SH-SY5Y (cell line): Measurements from ENCODE around the gene GRAP2.

Source experiments
- GATA2 ChIP-seq: IDR thresholded peaks from 2 replicates; pipeline ENCODE4 v1.6.1; 2011; ENCODE audit warnings: mild to moderate bottlenecking, low read depth, low read length
- GATA3 ChIP-seq: IDR thresholded peaks from 2 replicates; pipeline ENCODE4 v1.6.1; 2011; ENCODE audit warnings: low read depth, mild to moderate bottlenecking, low read length, moderate library complexity

Gene GRAP2

DNA sequence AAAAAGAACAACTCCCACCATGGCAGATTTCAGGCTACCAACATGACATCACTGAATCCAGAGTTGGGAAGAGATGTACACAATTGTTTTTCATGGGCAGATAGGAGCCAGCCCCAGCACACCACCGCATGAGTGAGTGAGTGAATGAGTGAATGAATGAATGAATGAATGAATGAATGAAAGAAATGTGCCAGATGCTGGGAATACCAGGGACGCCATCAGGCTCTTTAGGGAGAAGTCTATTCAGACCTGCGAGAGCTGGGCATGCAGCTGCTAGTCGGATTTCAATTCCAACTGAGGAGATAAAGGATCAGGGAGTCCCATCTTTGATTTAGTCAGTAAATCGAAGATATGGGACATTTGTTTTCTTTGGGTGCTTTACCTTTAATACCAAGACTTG is 78.6 kb downstream of the GRAP2 start:
- TF ChIP-seq GATA2 (no peak), GATA3 (no peak)

- TF ChIP-seq GATA3 (no peak), GATA2 (no peak)
Observed at GRCh38 chr22:39980596-39980995, 79.7 kb downstream of the GRAP2 start.

GRCh38 chr22:39983346-39983745 is 82.5 kb downstream of the GRAP2 start:
- TF ChIP-seq GATA3 (no peak), GATA2 (no peak)

GRCh38 chr22:39984006-39984405 is 83.1 kb downstream of the GRAP2 start:
- TF ChIP-seq GATA2 (no peak), GATA3 (no peak)

- TF ChIP-seq GATA3: no peak
- TF ChIP-seq GATA2: no peak
Observed at GRCh38 chr22:39984746-39985145, 83.9 kb downstream of the GRAP2 start.

DNA sequence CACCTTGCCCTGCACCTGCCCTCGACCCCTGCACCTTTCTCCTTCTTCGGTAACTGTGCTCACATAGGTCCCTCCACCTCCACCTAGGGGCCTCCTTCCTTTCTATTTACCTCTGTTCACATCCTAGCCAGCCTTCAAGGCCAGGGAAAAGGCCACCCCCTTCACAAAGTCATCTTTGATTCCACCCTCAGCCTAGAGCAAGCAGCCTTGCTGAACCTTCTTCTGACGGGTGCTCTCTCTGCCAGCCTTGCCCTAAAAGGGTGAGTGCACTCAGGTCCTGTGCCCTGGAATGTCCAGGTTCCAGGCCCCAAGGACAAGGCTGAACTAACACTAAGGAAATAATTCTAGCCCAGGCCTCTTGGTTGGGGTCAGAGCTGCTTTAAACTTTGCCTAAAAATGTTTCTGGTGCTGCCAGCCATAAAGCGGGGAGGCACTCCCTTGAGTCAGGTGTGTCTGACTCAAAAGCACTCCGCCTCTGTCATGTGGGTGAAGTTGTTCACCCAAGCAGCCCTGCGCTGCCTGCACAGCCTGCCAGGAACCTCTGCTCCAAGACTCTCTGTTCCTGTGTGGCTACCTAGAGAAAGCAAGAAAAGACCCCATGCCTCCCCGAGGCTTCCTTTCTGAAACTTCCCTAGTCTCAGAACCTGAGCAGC is 84.6 kb downstream of the GRAP2 start:
- TF ChIP-seq GATA3 (no peak), GATA2 (no peak)

DNA sequence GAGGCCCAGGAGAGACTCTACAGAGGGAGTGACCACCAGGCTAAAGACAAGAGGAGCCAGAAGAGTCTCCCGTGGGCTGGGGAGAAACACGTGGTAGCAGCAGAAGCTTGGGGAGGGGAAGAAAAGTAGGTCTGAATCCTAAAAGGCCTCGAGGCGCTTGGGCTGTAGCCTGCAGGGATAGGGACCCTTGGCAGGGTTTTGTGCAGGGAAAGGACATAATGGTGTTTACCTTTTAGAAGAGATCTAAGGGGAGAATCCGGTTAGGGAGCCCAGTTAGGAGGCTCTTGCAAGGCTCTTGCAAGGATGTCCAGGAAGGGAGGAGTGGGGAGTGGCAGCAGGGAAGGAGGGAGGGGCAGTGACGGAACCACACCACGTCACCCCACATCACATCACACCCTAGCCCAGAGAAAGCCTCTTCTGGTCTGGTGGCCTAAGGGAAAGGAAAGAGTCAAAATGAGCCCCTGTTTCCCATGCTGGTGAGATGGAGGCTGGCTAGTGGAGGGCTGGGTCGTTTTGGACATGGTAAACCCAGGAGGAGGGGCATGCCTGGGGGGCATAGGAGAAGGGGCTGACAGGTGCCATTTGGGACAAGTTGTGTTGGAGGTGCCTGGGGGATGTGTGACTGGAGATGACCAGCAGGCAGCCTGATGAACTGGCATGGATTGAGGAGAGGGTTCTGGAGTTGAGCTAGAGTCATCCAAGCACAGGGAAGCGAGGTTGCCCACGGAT is 87.7 kb downstream of the GRAP2 start:
- TF ChIP-seq GATA2: no peak
- TF ChIP-seq GATA3: no peak

DNA sequence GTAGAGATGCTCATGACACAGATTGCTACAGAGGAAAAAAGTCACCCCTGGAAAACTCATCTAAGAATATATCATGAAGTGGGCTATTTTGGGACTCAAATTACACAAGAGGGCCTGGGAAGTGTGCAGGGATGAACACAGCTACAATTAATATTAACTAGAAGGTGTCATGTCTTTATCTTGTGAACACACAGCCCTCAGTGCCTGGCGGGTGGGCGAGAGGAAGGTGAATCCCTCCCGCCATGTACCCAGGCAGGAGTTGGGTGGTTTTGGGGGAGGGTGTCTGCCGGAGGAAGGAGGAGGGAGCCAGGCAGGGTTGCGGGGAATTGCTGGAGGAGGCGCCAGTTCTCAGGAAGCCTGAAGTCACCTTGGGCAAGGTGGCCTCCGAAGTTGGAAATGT is 88.7 kb downstream of the GRAP2 start:
- TF ChIP-seq GATA3 (no peak), GATA2 (no peak)

- TF ChIP-seq GATA2 (no peak), GATA3 (no peak)
Observed at GRCh38 chr22:39990686-39991085, 89.8 kb downstream of the GRAP2 start.

GRCh38 chr22:39991159-39991860 is 90.4 kb downstream of the GRAP2 start:
- no peak for TF ChIP-seq GATA3
- TF ChIP-seq GATA2: no peak

DNA sequence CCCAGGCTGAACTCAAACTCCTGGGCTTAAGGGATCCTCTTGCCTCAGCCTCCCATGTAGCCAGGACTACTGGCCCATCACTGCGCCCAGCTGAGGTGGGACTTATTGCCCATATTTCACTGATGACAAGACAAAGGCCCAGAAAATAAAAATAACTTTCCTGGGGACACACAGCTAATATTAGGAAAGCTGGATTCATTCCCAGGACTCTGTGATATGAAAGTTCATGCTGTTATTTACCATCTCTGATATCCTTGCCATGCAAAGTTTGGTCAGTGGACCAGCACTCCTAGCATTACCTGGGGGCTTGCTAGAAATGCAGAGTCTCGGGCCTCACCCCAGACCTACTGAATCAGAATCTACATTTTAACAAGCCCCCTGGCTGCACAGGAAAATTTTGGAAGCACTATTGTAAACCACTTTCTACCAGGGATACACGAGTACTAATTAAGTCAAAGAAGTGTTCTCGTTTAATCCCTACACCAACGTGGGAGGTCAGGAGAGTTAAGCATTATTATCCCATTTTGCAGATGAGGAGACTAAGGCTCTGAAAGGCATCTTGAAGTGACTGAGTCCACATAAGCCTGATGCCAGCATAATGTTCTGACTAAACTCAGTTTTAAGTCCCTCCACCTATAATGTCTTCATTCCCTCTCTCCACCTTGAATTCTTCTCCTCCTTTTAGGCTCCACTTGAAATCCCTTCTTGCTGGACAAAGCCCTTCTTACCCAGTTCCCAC is 91.4 kb downstream of the GRAP2 start:
- no peak for TF ChIP-seq GATA2
- TF ChIP-seq GATA3: no peak

GRCh38 chr22:39994041-39994565 is 93.2 kb downstream of the GRAP2 start:
- no peak for TF ChIP-seq GATA2
- TF ChIP-seq GATA3: no peak

GRCh38 chr22:39994566-39995392 is 93.9 kb downstream of the GRAP2 start, which contains the start of gene FAM83F:
Gene FAM83F (plus strand): TSS chr22:39994954. CDS start chr22:39995043, 89 bp downstream.
- no peak for TF ChIP-seq GATA2
- no peak for TF ChIP-seq GATA3
